Activated T-helper 17 cell treated with anti-CD3 and anti-CD28 coated beads, Interleukin-2, amount 50 U/mL, for 72 hours (primary cell): ENCODE results near the gene PTPRN2. TPM values are rescaled to one million over a fixed set of nuclear protein-coding genes. Genes with fewer than 3 reads are reported as not detected.

Experiments used
- ATAC-seq: fragments of 150-1000 bp; cut with Tn5 transposase; replicated peaks from 2 replicates; pipeline ENCODE4 v1.10.0; 2021; ENCODE audit warnings: mild to moderate bottlenecking, moderate library complexity
- H3K27ac Mint-ChIP-seq: one replicate; pipeline ENCODE4 v1.8.0; 2022; ENCODE audit warnings: mixed read lengths
- H3K27me3 Mint-ChIP-seq: one replicate; pipeline ENCODE4 v1.8.0; 2022; ENCODE audit warnings: mixed read lengths
- H3K36me3 Mint-ChIP-seq: one replicate; pipeline ENCODE4 v1.8.0; 2022; ENCODE audit warnings: low read depth, mild to moderate bottlenecking, mixed read lengths
- H3K4me1 Mint-ChIP-seq: one replicate; pipeline ENCODE4 v1.8.0; 2022; ENCODE audit warnings: mixed read lengths
- H3K4me3 Mint-ChIP-seq: one replicate; pipeline ENCODE4 v1.8.0; 2022; ENCODE audit warnings: mild to moderate bottlenecking, mixed read lengths
- H3K9me3 Mint-ChIP-seq: one replicate; pipeline ENCODE4 v1.8.0; 2022; ENCODE audit warnings: mixed read lengths
- total RNA-seq, 2 donors: library from RNA; stranded (reverse); gene quantifications; one replicate each; pipeline ENCODE4 v1.2.3, GENCODE V29; 2022

Gene PTPRN2
- total RNA-seq, 2 donors from 2014 or later = 0.48 to 1.4 TPM

DNA sequence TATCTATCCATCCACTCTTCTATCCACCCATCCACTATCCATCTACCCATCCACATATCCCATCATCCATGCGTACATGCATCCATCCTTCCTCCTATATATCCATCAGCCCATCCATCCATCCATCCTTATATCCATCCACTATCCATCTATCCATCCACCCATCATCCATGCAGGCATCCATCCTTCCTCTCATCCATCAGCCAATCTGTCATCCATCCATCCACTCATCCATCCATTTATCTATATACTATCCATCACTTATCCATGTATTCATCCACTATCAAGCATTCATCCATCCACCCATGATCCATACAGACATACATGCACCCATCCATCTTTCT, 765.0 kb downstream of the PTPRN2 start:
- H3K4me1 Mint-ChIP-seq = peaks cover 5% of the 10 kb centered on the region
- no peaks in the 10 kb centered on the region for H3K36me3 Mint-ChIP-seq
- peaks cover 3% of the 10 kb centered on the region for H3K27me3 Mint-ChIP-seq
- H3K9me3 Mint-ChIP-seq = no peaks in the 10 kb centered on the region
- ATAC-seq = no peak
- no peak overlapping the region for H3K4me3 Mint-ChIP-seq
- no peak overlapping the region for H3K27ac Mint-ChIP-seq

DNA sequence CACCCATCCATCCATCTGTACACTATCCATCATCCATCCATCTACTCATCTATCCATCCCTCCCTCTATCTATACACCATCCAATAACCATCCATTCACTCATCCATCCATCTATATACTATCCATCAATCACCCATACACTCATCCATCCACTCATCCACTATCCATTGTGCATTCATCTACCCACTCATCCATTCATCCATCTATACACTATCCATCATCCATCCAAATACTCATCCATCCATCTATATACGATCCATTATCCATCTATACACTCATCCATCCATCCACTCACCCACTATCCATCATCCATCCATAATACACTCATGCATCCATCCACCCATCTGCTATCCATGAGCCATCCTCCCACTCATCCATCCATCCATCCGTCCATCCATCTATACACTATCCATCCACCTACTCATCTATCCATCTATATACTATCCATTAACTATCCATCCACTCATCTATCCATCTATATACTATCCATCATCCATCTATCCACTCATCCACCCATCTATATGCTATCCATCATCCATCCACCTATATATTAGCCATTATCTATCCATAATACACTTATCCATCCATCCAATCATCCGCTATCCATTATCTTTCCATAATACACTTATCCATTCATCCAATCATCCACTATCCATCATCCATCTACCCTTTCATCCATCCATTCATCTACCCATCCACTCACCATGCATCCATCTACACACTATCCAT, 765.5 kb downstream of the PTPRN2 start:
- Mint-ChIP-seq H3K36me3 (no peaks in the 10 kb centered on the region), H3K9me3 (no peaks in the 10 kb centered on the region), H3K27ac (no peak overlapping the region), H3K4me1 (peaks cover 6% of the 10 kb centered on the region), H3K27me3 (peaks cover 3% of the 10 kb centered on the region), H3K4me3 (no peak overlapping the region)
- no peak for ATAC-seq

- ATAC-seq = no peak
- Mint-ChIP-seq H3K9me3 (no peaks in the 10 kb centered on the region), H3K27ac (no peak overlapping the region), H3K27me3 (peaks cover 3% of the 10 kb centered on the region), H3K4me3 (no peak overlapping the region), H3K36me3 (no peaks in the 10 kb centered on the region), H3K4me1 (peaks cover 6% of the 10 kb centered on the region)
These were observed 766.8 kb downstream of the PTPRN2 start for GRCh38 chr7:157820796-157821195.

GRCh38 chr7:157819455-157819807, 768.2 kb downstream of the PTPRN2 start:
- Mint-ChIP-seq H3K4me1 (peaks cover 6% of the 10 kb centered on the region), H3K4me3 (no peak overlapping the region), H3K36me3 (no peaks in the 10 kb centered on the region), H3K27me3 (peaks cover 3% of the 10 kb centered on the region), H3K9me3 (no peaks in the 10 kb centered on the region), H3K27ac (no peak overlapping the region)
- ATAC-seq = no peak

GRCh38 chr7:157818701-157819454, 768.7 kb downstream of the PTPRN2 start:
- H3K27me3 Mint-ChIP-seq = peaks cover 3% of the 10 kb centered on the region

GRCh38 chr7:157817944-157818700, 769.5 kb downstream of the PTPRN2 start:
- H3K4me1 Mint-ChIP-seq = peaks cover 6% of the 10 kb centered on the region
- H3K27ac Mint-ChIP-seq = no peak overlapping the region
- H3K4me3 Mint-ChIP-seq = no peak overlapping the region
- no peak for ATAC-seq
- no peaks in the 10 kb centered on the region for H3K9me3 Mint-ChIP-seq
- no peaks in the 10 kb centered on the region for H3K36me3 Mint-ChIP-seq
- H3K27me3 Mint-ChIP-seq = peaks cover 3% of the 10 kb centered on the region

More at GRCh38 chr7:157818701-157819454, 768.7 kb downstream of the PTPRN2 start:
- H3K4me3 Mint-ChIP-seq = no peak overlapping the region
- H3K36me3 Mint-ChIP-seq = no peaks in the 10 kb centered on the region
- H3K4me1 Mint-ChIP-seq = peaks cover 6% of the 10 kb centered on the region
- H3K27ac Mint-ChIP-seq = no peak overlapping the region
- ATAC-seq = no peak
- H3K9me3 Mint-ChIP-seq = no peaks in the 10 kb centered on the region

GRCh38 chr7:157817433-157817832, 770.2 kb downstream of the PTPRN2 start:
- no peak overlapping the region for H3K4me3 Mint-ChIP-seq
- peaks cover 3% of the 10 kb centered on the region for H3K27me3 Mint-ChIP-seq
- no peak for ATAC-seq
- no peaks in the 10 kb centered on the region for H3K36me3 Mint-ChIP-seq
- H3K27ac Mint-ChIP-seq = no peak overlapping the region
- peaks cover 6% of the 10 kb centered on the region for H3K4me1 Mint-ChIP-seq
- no peaks in the 10 kb centered on the region for H3K9me3 Mint-ChIP-seq

DNA sequence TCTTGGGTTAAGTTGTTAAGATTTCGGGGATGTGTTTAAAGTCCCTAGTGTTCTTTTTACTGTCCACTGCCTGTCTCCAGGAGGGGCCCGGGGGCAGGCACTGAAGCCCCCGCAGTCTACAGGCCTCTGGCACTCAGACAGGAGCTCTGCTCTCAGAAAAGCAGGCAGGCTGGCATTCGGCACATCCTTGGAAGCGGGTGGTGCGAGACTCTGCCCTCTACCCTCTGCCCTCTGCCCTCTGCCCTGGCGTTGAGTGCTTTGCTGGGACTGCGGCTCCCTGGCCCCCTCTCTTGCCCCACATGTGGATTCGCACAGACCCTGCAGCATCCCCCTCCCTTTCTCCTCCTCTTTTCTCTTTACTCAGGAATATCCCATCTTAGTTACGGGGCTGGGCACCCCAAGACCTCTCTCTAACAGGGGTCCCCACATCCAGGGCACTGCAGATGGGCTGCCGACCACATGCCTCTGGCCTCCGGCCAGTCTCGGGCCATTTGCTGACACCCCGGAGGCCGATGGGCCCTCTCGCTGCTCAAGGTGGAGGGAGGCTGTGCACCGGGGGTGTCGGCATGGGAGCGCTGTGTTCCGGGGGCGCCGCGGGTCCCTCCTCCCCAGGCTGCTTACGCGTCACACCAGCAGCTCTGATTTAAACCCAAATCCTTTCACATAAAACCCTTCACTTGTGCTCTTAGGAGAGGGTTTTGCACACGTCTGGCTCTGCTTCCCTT, 770.9 kb downstream of the PTPRN2 start:
- Mint-ChIP-seq H3K4me3 (no peak overlapping the region), H3K4me1 (peaks cover 6% of the 10 kb centered on the region), H3K27ac (no peak overlapping the region), H3K9me3 (no peaks in the 10 kb centered on the region), H3K27me3 (peaks cover 3% of the 10 kb centered on the region), H3K36me3 (no peaks in the 10 kb centered on the region)
- no peak for ATAC-seq

- peaks cover 6% of the 10 kb centered on the region for H3K4me1 Mint-ChIP-seq
- H3K27me3 Mint-ChIP-seq = peaks cover 3% of the 10 kb centered on the region
- no peak for ATAC-seq
- H3K4me3 Mint-ChIP-seq = no peak overlapping the region
- no peak overlapping the region for H3K27ac Mint-ChIP-seq
- H3K36me3 Mint-ChIP-seq = no peaks in the 10 kb centered on the region
- H3K9me3 Mint-ChIP-seq = no peaks in the 10 kb centered on the region
These were observed 771.5 kb downstream of the PTPRN2 start for GRCh38 chr7:157816086-157816485.

DNA sequence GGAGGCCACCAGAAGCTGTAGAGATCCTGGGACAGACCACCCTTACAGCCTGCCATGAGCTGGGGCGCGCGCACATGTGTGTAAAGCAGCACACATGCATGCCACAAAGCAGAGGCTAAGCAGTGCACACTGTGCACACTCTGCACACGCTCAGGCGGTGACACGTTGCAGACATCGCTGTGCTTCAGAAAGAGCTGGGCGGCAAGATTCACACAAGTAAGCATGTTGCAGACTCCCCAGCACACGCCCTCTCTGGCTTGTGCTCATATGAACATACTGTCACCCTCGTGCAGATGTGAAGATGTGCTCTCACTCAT, 772.0 kb downstream of the PTPRN2 start:
- H3K27ac Mint-ChIP-seq = no peak overlapping the region
- peaks cover 6% of the 10 kb centered on the region for H3K4me1 Mint-ChIP-seq
- no peak for ATAC-seq
- no peak overlapping the region for H3K4me3 Mint-ChIP-seq
- peaks cover 3% of the 10 kb centered on the region for H3K27me3 Mint-ChIP-seq
- no peaks in the 10 kb centered on the region for H3K36me3 Mint-ChIP-seq
- H3K9me3 Mint-ChIP-seq = no peaks in the 10 kb centered on the region

DNA sequence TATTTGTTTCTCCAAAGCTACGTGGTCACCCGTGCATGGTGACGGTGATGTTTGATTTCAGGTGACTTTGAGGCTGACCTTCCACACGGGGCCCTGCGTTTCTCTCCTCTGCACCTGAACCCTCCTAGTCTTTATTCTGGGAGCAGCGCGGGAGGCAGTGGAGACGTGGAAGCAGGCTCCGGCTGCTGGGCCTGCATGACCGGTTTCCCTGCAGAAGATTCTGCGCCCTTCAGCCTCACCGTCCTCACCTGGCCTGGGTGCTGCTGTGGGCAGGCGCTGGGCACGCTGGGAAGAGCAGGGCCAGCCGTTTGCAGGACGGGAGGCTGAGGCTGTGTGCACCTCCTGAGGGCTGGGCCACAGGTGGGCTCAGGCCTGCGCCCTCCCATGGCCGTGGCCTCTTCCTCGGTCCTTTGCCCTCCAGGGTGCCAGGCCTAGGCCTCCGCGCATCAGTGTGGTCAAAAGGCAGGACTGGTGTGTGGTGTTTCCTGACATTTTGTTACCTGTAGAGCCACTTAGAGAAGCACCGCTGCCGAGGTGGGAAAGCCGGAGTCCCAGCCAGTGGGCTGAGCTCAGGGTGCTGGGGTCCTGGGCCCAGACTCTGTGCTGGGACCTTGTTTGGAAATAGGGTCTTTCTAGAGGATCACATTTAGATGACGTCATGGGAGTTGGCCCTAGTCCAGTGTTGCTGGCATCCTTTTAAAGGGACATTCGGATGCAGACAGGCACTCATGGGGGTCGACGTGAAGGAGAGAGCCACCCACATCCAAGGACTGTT, 772.5 kb downstream of the PTPRN2 start:
- H3K9me3 Mint-ChIP-seq = no peaks in the 10 kb centered on the region
- no peaks in the 10 kb centered on the region for H3K36me3 Mint-ChIP-seq
- no peak overlapping the region for H3K4me3 Mint-ChIP-seq
- no peak for ATAC-seq
- H3K27ac Mint-ChIP-seq = no peak overlapping the region
- H3K27me3 Mint-ChIP-seq = peaks cover 3% of the 10 kb centered on the region
- peaks cover 6% of the 10 kb centered on the region for H3K4me1 Mint-ChIP-seq

GRCh38 chr7:157813741-157814661, 773.6 kb downstream of the PTPRN2 start:
- H3K27ac Mint-ChIP-seq = no peak overlapping the region
- H3K4me3 Mint-ChIP-seq = no peak overlapping the region
- ATAC-seq = no peak
- H3K4me1 Mint-ChIP-seq = peaks cover 6% of the 10 kb centered on the region
- no peaks in the 10 kb centered on the region for H3K36me3 Mint-ChIP-seq
- peaks cover 3% of the 10 kb centered on the region for H3K27me3 Mint-ChIP-seq
- no peaks in the 10 kb centered on the region for H3K9me3 Mint-ChIP-seq

DNA sequence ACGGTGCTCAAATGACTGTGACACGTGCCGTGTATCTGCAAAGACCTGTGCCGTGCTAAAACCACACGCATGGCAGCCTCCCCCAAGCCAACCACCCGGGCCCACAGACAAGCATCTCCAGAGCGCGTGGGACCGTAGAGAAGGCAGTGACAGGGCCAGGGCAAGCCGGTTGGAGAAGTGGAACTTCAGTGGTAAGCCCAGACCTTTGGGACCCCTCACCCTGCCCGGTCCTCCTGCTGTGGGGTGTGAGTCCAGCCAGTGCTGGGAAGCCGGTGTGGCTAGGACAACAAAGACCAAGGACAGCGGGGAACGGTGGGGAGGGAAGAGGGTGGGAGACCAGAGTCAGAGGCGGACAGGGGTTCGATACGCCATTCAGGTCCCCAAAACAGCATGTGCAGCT, 774.6 kb downstream of the PTPRN2 start:
- peaks cover 5% of the 10 kb centered on the region for H3K4me1 Mint-ChIP-seq
- no peak for ATAC-seq
- H3K27me3 Mint-ChIP-seq = peaks cover 3% of the 10 kb centered on the region
- no peak overlapping the region for H3K4me3 Mint-ChIP-seq
- no peaks in the 10 kb centered on the region for H3K9me3 Mint-ChIP-seq
- H3K36me3 Mint-ChIP-seq = no peaks in the 10 kb centered on the region
- H3K27ac Mint-ChIP-seq = no peak overlapping the region
